C4-2B (cell line): ENCODE data around the gene FRAS1.
"Not testable (repeated sequence)": the region's sequence is repeated elsewhere in the genome, so short reads cannot be mapped to it uniquely, and the experiment has no call there.

ENCODE experiments used
- H3K27ac ChIP-seq: fragments of 450-650 bp; 2 replicates; pipeline ENCODE4 v1.5.1; 2017
- ZFX ChIP-seq: fragments of 450-650 bp; IDR thresholded peaks from 2 replicates; pipeline ENCODE4 v1.6.1; 2017
- TF ChIP-seq, protein P1 (sequence below): fragments of 450-650 bp; conservative IDR thresholded peaks from 2 replicates; pipeline ENCODE4 v1.5.1; 2017; ENCODE audit warnings: mild to moderate bottlenecking

Gene FRAS1

GRCh38 chr4:78197947-78198346, 140.8 kb downstream of the FRAS1 start:
- no peak for TF ChIP-seq ZFX
- TF ChIP-seq, protein P1, sequence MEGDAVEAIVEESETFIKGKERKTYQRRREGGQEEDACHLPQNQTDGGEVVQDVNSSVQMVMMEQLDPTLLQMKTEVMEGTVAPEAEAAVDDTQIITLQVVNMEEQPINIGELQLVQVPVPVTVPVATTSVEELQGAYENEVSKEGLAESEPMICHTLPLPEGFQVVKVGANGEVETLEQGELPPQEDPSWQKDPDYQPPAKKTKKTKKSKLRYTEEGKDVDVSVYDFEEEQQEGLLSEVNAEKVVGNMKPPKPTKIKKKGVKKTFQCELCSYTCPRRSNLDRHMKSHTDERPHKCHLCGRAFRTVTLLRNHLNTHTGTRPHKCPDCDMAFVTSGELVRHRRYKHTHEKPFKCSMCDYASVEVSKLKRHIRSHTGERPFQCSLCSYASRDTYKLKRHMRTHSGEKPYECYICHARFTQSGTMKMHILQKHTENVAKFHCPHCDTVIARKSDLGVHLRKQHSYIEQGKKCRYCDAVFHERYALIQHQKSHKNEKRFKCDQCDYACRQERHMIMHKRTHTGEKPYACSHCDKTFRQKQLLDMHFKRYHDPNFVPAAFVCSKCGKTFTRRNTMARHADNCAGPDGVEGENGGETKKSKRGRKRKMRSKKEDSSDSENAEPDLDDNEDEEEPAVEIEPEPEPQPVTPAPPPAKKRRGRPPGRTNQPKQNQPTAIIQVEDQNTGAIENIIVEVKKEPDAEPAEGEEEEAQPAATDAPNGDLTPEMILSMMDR = no peak
- H3K27ac ChIP-seq = no peak overlapping the region

DNA sequence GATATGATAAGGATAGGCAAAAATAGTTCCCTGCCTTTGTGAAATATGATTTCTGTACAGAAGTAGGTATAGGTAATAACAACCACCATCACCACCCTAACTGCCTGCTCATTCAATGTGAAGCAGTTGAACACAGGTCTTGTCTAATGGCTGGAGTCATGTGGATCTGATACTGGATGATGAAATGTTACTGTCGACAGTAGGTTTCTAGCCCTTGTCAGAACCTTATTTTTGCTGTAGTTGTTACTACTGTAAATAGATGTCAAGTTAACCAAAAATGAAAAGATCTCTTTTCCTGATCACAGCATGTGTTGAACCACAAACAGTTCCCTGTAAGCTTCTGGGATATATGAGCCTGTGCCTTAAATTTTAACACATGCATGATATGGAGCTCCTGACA, 142.9 kb downstream of the FRAS1 start:
- H3K27ac ChIP-seq = no peak overlapping the region
- TF ChIP-seq ZFX = no peak

DNA sequence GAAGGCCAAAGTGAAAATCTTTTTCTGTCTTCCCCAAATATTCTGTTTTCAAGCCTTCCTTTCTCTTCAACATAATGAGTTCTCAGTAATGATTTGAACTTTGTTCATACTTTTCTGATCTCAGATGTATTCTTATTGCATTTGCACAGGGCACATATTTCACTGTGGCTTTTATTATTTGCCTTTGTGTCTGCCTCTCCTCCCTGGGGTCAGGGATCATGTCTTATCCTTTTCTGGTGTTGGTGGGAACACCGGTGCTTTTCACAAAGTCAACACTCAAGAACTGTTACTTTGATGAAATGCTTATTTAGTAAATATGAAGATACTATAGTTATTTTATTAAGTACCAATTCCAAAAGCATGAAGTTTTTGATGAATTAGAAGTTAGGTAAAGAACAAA, 143.8 kb downstream of the FRAS1 start:
- TF ChIP-seq ZFX = no peak
- TF ChIP-seq, protein P1 = no peak
- H3K27ac ChIP-seq = no peak overlapping the region

DNA sequence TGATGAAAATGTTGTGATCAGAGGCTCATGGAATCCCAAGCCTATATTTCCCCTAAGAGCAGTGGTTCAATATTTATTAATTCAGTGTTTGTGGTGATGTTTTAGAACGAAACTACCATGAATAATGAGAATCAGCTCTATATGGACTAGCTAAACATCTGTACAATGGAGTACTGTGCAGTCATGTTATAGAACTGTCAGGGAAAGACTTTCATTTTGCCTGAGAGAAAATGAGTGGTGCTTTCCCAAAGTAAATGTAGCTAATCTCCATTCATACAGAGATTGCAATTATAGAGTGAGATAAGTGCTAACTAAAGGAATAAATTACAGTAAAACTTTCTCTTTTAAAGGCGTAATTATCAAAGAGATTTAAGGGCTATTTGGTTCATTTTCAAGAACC, 147.1 kb downstream of the FRAS1 start:
- no peak overlapping the region for H3K27ac ChIP-seq
- TF ChIP-seq ZFX = no peak
- TF ChIP-seq, protein P1 = no peak

- H3K27ac ChIP-seq = no peak overlapping the region
- TF ChIP-seq ZFX = no peak
- TF ChIP-seq, protein P1 = no peak
These were observed 148.5 kb downstream of the FRAS1 start for GRCh38 chr4:78205591-78205990.

- TF ChIP-seq ZFX = no peak
- TF ChIP-seq, protein P1 = no peak
These were observed 150.4 kb downstream of the FRAS1 start for GRCh38 chr4:78207541-78207940.

GRCh38 chr4:78207951-78208350, 150.8 kb downstream of the FRAS1 start:
- TF ChIP-seq, protein P1 = no peak
- no peak for TF ChIP-seq ZFX
- no peak overlapping the region for H3K27ac ChIP-seq

More at GRCh38 chr4:78207541-78207940, 150.4 kb downstream of the FRAS1 start:
- H3K27ac ChIP-seq = no peak overlapping the region

- H3K27ac ChIP-seq = not testable (repeated sequence)
These were observed 151.8 kb downstream of the FRAS1 start for GRCh38 chr4:78208896-78209295.
